Thyroid gland (tissue), 4 donors: Measurements from ENCODE around the gene PTGS1. TPM values are rescaled to one million over a fixed set of nuclear protein-coding genes. Genes with fewer than 3 reads are reported as not detected.

Source experiments
- DNase-seq, 2 donors: peaks; one replicate each; pipeline ENCODE4 v3.0.0-alpha.2; 2019
- H3K27ac ChIP-seq, 3 donors: fragments of 200-600 bp; sonication (generic); 1 replicate in 2 of 3; 2 replicates in 1 of 3; pipeline ENCODE4 v1.5.1; 2016 to 2019; ENCODE audit warnings: mild to moderate bottlenecking in 1 of 3, moderate library complexity in 1 of 3
- H3K27me3 ChIP-seq: fragments of 200-600 bp; sonication (generic); one replicate; pipeline ENCODE4 v1.5.1; 2019
- H3K36me3 ChIP-seq, 2 donors: fragments of 200-600 bp; sonication (generic); one replicate each; pipeline ENCODE4 v1.5.1; 2016 to 2019
- H3K4me1 ChIP-seq, 2 donors: fragments of 200-600 bp; sonication (generic); one replicate each; pipeline ENCODE4 v1.5.1; 2017 to 2019
- H3K4me3 ChIP-seq, 3 donors: fragments of 200-600 bp; sonication (generic); replicated peaks in 1 of 3; 1 replicate in 2 of 3; 2 replicates in 1 of 3; pipeline ENCODE4 v1.5.1; 2016; ENCODE audit warnings: mild to moderate bottlenecking in 1 of 3
- H3K9me3 ChIP-seq: fragments of 200-600 bp; sonication (generic); one replicate; pipeline ENCODE4 v1.5.1; 2017
- POLR2A ChIP-seq, 2 donors: fragments of 450-650 bp; IDR thresholded peaks; one replicate each; pipeline ENCODE4 v1.6.1; 2017; ENCODE audit warnings: antibody characterized with exemption in 2 of 2, mild to moderate bottlenecking in 2 of 2, moderate library complexity in 1 of 2
- WGBS, 2 donors: methylation state at CpG; one replicate each; pipeline ENCODE4 v1.1.5; 2017; 5-methylcytosine and 5-hydroxymethylcytosine counted together
- intact Hi-C: fragments of 100-400 bp; cut with DNase I; formaldehyde crosslinking; loops from one replicate; pipeline ENCODE4 v1.15.1; 2023
- total RNA-seq, 4 donors: library from RNA; depleted of rRNA; stranded (reverse); fragments of >200 nt; gene quantifications; one replicate each; pipeline ENCODE4 v1.2.3, GENCODE V29; 2016
- TF ChIP-seq, protein P1 (sequence below), 6 experiments: fragments of 200-600 bp in 3 of 6; fragments of 450-650 bp in 3 of 6; sonication (generic) in 3 of 6; IDR thresholded peaks; one replicate each; pipeline ENCODE4 v1.5.1; 2016 to 2019; ENCODE audit warnings: antibody characterized with exemption in 6 of 6, mild to moderate bottlenecking in 2 of 6, inconsistent platforms in 1 of 6, moderate library complexity in 1 of 6

PTGS1 gene
- total RNA-seq, 4 donors from 2014 or later: 2.3 to 4.0 (median 3.5) TPM

DNA sequence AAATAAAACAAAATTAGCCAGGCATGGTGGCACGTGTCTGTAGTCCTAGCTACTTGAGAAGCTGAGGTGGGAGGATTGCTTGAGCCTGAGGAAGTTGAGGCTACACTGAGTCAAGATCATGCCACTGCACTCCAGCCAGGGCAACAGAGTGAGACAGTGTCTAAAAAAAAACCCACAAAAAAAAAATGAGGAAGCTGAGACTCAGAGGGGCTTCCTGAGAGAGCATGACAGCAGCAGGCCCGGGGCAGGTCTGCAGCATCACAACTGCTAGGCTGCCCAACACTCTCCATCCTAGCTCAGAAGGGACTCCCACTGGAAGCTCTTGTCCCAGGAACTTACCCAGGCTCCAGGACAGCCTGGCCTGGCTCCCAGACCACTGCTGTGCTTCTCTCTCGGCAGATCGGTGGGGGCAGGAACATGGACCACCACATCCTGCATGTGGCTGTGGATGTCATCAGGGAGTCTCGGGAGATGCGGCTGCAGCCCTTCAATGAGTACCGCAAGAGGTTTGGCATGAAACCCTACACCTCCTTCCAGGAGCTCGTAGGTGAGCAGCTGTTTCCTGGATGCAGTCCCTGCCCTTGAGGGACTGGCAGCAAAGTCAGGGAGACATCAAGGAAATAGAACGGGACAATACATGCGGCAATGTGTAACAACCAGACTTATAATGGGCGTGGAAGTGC is 19.1 kb downstream of the PTGS1 start:
- Histone ChIP-seq H3K27ac (no peak overlapping the region), H3K27me3 (no peaks in the 10 kb centered on the region)
- DNase-seq: no peak

DNA sequence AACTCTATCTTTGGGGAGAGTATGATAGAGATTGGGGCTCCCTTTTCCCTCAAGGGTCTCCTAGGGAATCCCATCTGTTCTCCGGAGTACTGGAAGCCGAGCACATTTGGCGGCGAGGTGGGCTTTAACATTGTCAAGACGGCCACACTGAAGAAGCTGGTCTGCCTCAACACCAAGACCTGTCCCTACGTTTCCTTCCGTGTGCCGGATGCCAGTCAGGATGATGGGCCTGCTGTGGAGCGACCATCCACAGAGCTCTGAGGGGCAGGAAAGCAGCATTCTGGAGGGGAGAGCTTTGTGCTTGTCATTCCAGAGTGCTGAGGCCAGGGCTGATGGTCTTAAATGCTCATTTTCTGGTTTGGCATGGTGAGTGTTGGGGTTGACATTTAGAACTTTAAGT is 21.5 kb downstream of the PTGS1 start:
- intact Hi-C loops: no loop called here
- no peak for DNase-seq
- no peak for TF ChIP-seq POLR2A (IDR thresholded peaks at IDR 0.05)
- TF ChIP-seq, protein P1, sequence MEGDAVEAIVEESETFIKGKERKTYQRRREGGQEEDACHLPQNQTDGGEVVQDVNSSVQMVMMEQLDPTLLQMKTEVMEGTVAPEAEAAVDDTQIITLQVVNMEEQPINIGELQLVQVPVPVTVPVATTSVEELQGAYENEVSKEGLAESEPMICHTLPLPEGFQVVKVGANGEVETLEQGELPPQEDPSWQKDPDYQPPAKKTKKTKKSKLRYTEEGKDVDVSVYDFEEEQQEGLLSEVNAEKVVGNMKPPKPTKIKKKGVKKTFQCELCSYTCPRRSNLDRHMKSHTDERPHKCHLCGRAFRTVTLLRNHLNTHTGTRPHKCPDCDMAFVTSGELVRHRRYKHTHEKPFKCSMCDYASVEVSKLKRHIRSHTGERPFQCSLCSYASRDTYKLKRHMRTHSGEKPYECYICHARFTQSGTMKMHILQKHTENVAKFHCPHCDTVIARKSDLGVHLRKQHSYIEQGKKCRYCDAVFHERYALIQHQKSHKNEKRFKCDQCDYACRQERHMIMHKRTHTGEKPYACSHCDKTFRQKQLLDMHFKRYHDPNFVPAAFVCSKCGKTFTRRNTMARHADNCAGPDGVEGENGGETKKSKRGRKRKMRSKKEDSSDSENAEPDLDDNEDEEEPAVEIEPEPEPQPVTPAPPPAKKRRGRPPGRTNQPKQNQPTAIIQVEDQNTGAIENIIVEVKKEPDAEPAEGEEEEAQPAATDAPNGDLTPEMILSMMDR (IDR thresholded peaks at IDR 0.05): no peak
- no peaks in the 10 kb centered on the region for H3K4me1 ChIP-seq
- H3K36me3 ChIP-seq: no peaks in the 10 kb centered on the region
- H3K4me3 ChIP-seq: no peak overlapping the region
- 92 to 96% methylated on average over 7 to 9 of the region's 9 CpGs for WGBS, 2 donors
- no peaks in the 10 kb centered on the region for H3K27me3 ChIP-seq
- H3K9me3 ChIP-seq: no peaks in the 10 kb centered on the region
- no peak overlapping the region for H3K27ac ChIP-seq

More for the DNA sequence above, 19.1 kb downstream of the PTGS1 start:
- Histone ChIP-seq H3K36me3 (no peaks in the 10 kb centered on the region), H3K9me3 (no peaks in the 10 kb centered on the region), H3K4me1 (no peaks in the 10 kb centered on the region), H3K4me3 (no peak overlapping the region)
- no peak for TF ChIP-seq POLR2A (IDR thresholded peaks at IDR 0.05)
- TF ChIP-seq, protein P1 (IDR thresholded peaks at IDR 0.05): no peak
- WGBS, 2 donors: 37 to 57% methylated on average over 11 of the region's 11 CpGs
- intact Hi-C loops: no loop called here

DNA sequence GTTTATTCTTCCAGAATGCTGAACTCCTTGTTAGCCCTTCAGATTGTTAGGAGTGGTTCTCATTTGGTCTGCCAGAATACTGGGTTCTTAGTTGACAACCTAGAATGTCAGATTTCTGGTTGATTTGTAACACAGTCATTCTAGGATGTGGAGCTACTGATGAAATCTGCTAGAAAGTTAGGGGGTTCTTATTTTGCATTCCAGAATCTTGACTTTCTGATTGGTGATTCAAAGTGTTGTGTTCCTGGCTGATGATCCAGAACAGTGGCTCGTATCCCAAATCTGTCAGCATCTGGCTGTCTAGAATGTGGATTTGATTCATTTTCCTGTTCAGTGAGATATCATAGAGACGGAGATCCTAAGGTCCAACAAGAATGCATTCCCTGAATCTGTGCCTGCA is 21.9 kb downstream of the PTGS1 start:
- H3K4me1 ChIP-seq: no peaks in the 10 kb centered on the region
- H3K27ac ChIP-seq: no peak overlapping the region
- DNase-seq: no peak
- H3K4me3 ChIP-seq: no peak overlapping the region
- H3K9me3 ChIP-seq: no peaks in the 10 kb centered on the region
- intact Hi-C loops: no loop called here
- TF ChIP-seq POLR2A (IDR thresholded peaks at IDR 0.05): no peak
- TF ChIP-seq, protein P1 (IDR thresholded peaks at IDR 0.05): no peak
- no peaks in the 10 kb centered on the region for H3K27me3 ChIP-seq
- 88 to 94% methylated on average over 2 of the region's 2 CpGs for WGBS, 2 donors
- no peaks in the 10 kb centered on the region for H3K36me3 ChIP-seq

DNA sequence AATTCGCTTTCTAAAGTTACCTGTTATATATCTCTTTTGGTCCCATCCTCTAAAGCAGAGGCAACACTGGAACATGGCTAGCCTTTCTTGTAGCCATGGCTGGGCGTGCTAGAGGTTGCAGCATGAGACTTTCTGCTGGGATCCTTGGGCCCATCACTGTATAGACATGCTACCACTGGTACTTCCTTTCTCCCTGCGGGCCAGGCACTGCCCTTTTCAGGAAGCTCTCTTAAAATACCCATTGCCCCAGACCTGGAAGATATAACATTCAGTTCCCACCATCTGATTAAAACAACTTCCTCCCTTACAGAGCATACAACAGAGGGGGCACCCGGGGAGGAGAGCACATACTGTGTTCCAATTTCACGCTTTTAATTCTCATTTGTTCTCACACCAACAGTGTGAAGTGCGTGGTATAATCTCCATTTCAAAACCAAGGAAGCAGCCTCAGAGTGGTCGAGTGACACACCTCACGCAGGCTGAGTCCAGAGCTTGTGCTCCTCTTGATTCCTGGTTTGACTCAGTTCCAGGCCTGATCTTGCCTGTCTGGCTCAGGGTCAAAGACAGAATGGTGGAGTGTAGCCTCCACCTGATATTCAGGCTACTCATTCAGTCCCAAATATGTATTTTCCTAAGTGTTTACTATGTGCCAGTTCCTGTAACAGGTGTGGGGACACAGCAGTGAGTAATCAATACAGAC is 22.6 kb downstream of the PTGS1 start:
- intact Hi-C loops: no loop called here
- Histone ChIP-seq H3K27ac (no peak overlapping the region), H3K36me3 (no peaks in the 10 kb centered on the region), H3K9me3 (no peaks in the 10 kb centered on the region), H3K27me3 (no peaks in the 10 kb centered on the region), H3K4me3 (no peak overlapping the region), H3K4me1 (no peaks in the 10 kb centered on the region)
- 69 to 76% methylated on average over 8 of the region's 8 CpGs for WGBS, 2 donors
- no peak for DNase-seq
- TF ChIP-seq, protein P1 (IDR thresholded peaks at IDR 0.05): no peak
- no peak for TF ChIP-seq POLR2A (IDR thresholded peaks at IDR 0.05)
